Mucosa of descending colon (tissue), 3 donors: ENCODE results near the gene SAMD15. TPM values are rescaled to one million over a fixed set of nuclear protein-coding genes. Genes with fewer than 3 reads are reported as not detected.

ENCODE experiments used
- total RNA-seq, 3 donors: library from RNA; stranded (reverse); fragmentation: NEBNext Ultra II Directional in 2 of 3; extraction: Animal tissue kit (Norgen Biotek cat#: 25700) in 2 of 3; gene quantifications; one replicate each; pipeline versions ENCODE4 v1.2.1 to v1.2.4, GENCODE V29; 2021 to 2023
- donor health status: DM: no; HTN: no; CAD: no; lungs with moderate emphysema.
- donor health status: DM: no; HTN: no; CAD: no.
- donor health status: DM: no; HTN: yes; CAD: no.

SAMD15 gene
- total RNA-seq, 3 donors from 2014 or later = 0.29 to 0.66 (median 0.43) TPM

Other genes starting within 250 kb of the SAMD15 start
- gene ZDHHC22, start 235.6 kb upstream of the SAMD15 start, total RNA-seq = 1 to 10 TPM in 1 of 3 donors, not detected in 2; 1.7 TPM
- gene TMEM63C, start 195.6 kb upstream of the SAMD15 start, total RNA-seq = 10 to 100 TPM; 21.2 to 40.8 (median 34.9) TPM
- gene NGB, start 106.2 kb upstream of the SAMD15 start, total RNA-seq = 1 to 10 TPM in 1 of 3 donors, under 1 TPM in 1, not detected in 1; 0.14 to 5.3 TPM
- 10 to 100 TPM; 22.9 to 28.5 (median 23.2) TPM for gene POMT2, start 56.5 kb upstream of the SAMD15 start, total RNA-seq
- gene GSTZ1, start 56.3 kb upstream of the SAMD15 start, total RNA-seq = 10 to 100 TPM; 15.6 to 42.5 (median 37.1) TPM
- 10 to 100 TPM in 1 of 3 donors, 1 to 10 TPM in 2; 6.5 to 15.6 (median 7.7) TPM for gene TMED8, start 285 bp upstream of the SAMD15 start, total RNA-seq
- 1 to 10 TPM in 1 of 3 donors, under 1 TPM in 2; 0.82 to 1.1 (median 0.82) TPM for gene NOXRED1, start 46.1 kb downstream of the SAMD15 start, total RNA-seq
- 10 to 100 TPM; 17.8 to 23.1 (median 18.0) TPM for gene VIPAS39, start 80.2 kb downstream of the SAMD15 start, total RNA-seq
- gene AHSA1, start 80.7 kb downstream of the SAMD15 start, total RNA-seq = 100 to 1,000 TPM; 102 to 160 (median 116) TPM
- gene ISM2, start 121.4 kb downstream of the SAMD15 start, total RNA-seq = under 1 TPM in 2 of 3 donors, not detected in 1; 0.10 to 0.98 TPM
- 10 to 100 TPM; 43.2 to 67.1 (median 58.6) TPM for gene SPTLC2, start 239.3 kb downstream of the SAMD15 start, total RNA-seq